H7 (cell line): ENCODE measurements around the gene GPR149. TPM values are rescaled to one million over a fixed set of nuclear protein-coding genes. Genes with fewer than 3 reads are reported as not detected.

ENCODE experiments used
- DNase-seq: peaks from one replicate; pipeline ENCODE4 v3.0.0; 2012
- H3K27me3 ChIP-seq: 2 replicates; pipeline ENCODE4 v1.6.0; 2011; ENCODE audit warnings: mild to moderate bottlenecking, low read length; ENCODE audit not compliant: control insufficient read depth, insufficient read depth
- H3K36me3 ChIP-seq: replicated peaks from 2 replicates; pipeline ENCODE4 v1.5.1; 2011; ENCODE audit warnings: low read length; ENCODE audit not compliant: control insufficient read depth, insufficient read depth
- H3K4me3 ChIP-seq: 2 replicates; pipeline ENCODE4 v1.5.1; 2011; ENCODE audit warnings: low read depth, mild to moderate bottlenecking, control low read depth, low read length, moderate library complexity; ENCODE audit not compliant: insufficient read depth
- total RNA-seq: library from RNA; depleted of rRNA; stranded (reverse); fragments of >200 nt; shearing (Covaris generic); gene quantifications from 2 replicates; pipeline ENCODE4 v1.2.3, GENCODE V29; 2014; rRNA removed

GPR149 gene
- total RNA-seq, 1 experiment from 2014 or later, result not detected

GRCh38 chr3:154316974-154317767 lies 112.8 kb downstream of the GPR149 start:
- no peaks in the 10 kb centered on the region for H3K27me3 ChIP-seq
- DNase-seq, result no peak
- no peak overlapping the region for H3K4me3 ChIP-seq
- peaks cover 9% of the 10 kb centered on the region for H3K36me3 ChIP-seq

GRCh38 chr3:154314152-154314551 lies 115.8 kb downstream of the GPR149 start:
- no peaks in the 10 kb centered on the region for H3K27me3 ChIP-seq
- H3K4me3 ChIP-seq, result no peak overlapping the region
- no peak for DNase-seq
- peaks cover 9% of the 10 kb centered on the region for H3K36me3 ChIP-seq

- H3K4me3 ChIP-seq, result no peak overlapping the region
- no peaks in the 10 kb centered on the region for H3K27me3 ChIP-seq
- peaks cover 10% of the 10 kb centered on the region for H3K36me3 ChIP-seq
- no peak for DNase-seq
Observed at GRCh38 chr3:154310840-154311239, 119.2 kb downstream of the GPR149 start.

GRCh38 chr3:154307363-154307762 lies 122.6 kb downstream of the GPR149 start:
- H3K36me3 ChIP-seq, result peaks cover 14% of the 10 kb centered on the region
- no peak for DNase-seq

GRCh38 chr3:154304936-154305335 lies 125.1 kb downstream of the GPR149 start:
- Histone ChIP-seq H3K36me3 (peaks cover 19% of the 10 kb centered on the region), H3K27me3 (no peaks in the 10 kb centered on the region), H3K4me3 (no peak overlapping the region)
- DNase-seq, result no peak

More at GRCh38 chr3:154307363-154307762, 122.6 kb downstream of the GPR149 start:
- no peak overlapping the region for H3K4me3 ChIP-seq
- no peaks in the 10 kb centered on the region for H3K27me3 ChIP-seq

- Histone ChIP-seq H3K36me3 (peaks cover 19% of the 10 kb centered on the region), H3K27me3 (no peaks in the 10 kb centered on the region), H3K4me3 (no peak overlapping the region)
- no peak for DNase-seq
Observed at GRCh38 chr3:154304116-154304786, 125.7 kb downstream of the GPR149 start.

- DNase-seq, result no peak
- peaks cover 19% of the 10 kb centered on the region for H3K36me3 ChIP-seq
- H3K27me3 ChIP-seq, result no peaks in the 10 kb centered on the region
- no peak overlapping the region for H3K4me3 ChIP-seq
Observed at GRCh38 chr3:154301561-154301960, 128.4 kb downstream of the GPR149 start.

- Histone ChIP-seq H3K36me3 (peaks cover 15% of the 10 kb centered on the region), H3K27me3 (no peaks in the 10 kb centered on the region), H3K4me3 (no peak overlapping the region)
- DNase-seq, result no peak
Observed at GRCh38 chr3:154294016-154294415, 136.0 kb downstream of the GPR149 start.

GRCh38 chr3:154290187-154290586 lies 139.8 kb downstream of the GPR149 start:
- Histone ChIP-seq H3K4me3 (no peak overlapping the region), H3K36me3 (peaks cover 22% of the 10 kb centered on the region), H3K27me3 (no peaks in the 10 kb centered on the region)
- no peak for DNase-seq

Other genes with a start within 250 kb of the GPR149 start
- 48.0 and 57.8 TPM in 2 replicates for gene DHX36, start 105.7 kb downstream of the GPR149 start, total RNA-seq